WTC11 (cell line): Measurements from ENCODE around the gene IGF2BP3. TPM values are rescaled to one million over a fixed set of nuclear protein-coding genes. Genes with fewer than 3 reads are reported as not detected.
A peak's percentile ranks its signal among the peaks of the same experiment; 100 is the strongest.

Experiments used
- ATAC-seq: fragments of 200-7000 bp; cut with Tn5 transposase; 2 replicates; pipeline ENCODE4 v1.10.0; 2021; ENCODE audit warnings: mild to moderate bottlenecking, moderate library complexity
- CTCF ChIA-PET: fragments of 300-600 bp; sonication (Branson Sonifier 250); formaldehyde crosslinking; loops from one replicate; lab custom pipeline; 2021; ENCODE audit warnings: antibody characterized with exemption; lab: Charles Lee
- POLR2A ChIA-PET: fragments of 350-600 bp; sonication (Branson Sonifier 250); formaldehyde crosslinking; loops from one replicate; lab custom pipeline; 2021; ENCODE audit warnings: antibody characterized with exemption; lab: Charles Lee
- DNase-seq: peaks from one replicate; pipeline ENCODE4 v3.0.0; 2021; ENCODE audit warnings: low spot score
- H3K27ac Mint-ChIP-seq: 2 replicates; pipeline ENCODE4 v1.8.0; 2021; ENCODE audit warnings: mixed read lengths
- H3K27me3 Mint-ChIP-seq: 2 replicates; pipeline ENCODE4 v1.8.0; 2021; ENCODE audit warnings: low read depth, mild to moderate bottlenecking, moderate library complexity, mixed read lengths
- H3K36me3 Mint-ChIP-seq: 2 replicates; pipeline ENCODE4 v1.8.0; 2021; ENCODE audit warnings: mixed read lengths
- H3K4me1 Mint-ChIP-seq: 2 replicates; pipeline ENCODE4 v1.8.0; 2022; ENCODE audit warnings: mixed read lengths
- H3K4me3 Mint-ChIP-seq: 2 replicates; pipeline ENCODE4 v1.8.0; 2021; ENCODE audit warnings: mild to moderate bottlenecking, moderate library complexity, mixed read lengths
- H3K9me3 Mint-ChIP-seq: 2 replicates; pipeline ENCODE4 v1.8.0; 2021; ENCODE audit warnings: mixed read lengths
- CREB1 ChIP-seq: sonication (generic); formaldehyde crosslinking; IDR thresholded peaks from 2 replicates; pipeline ENCODE4 v1.8.0; 2023; ENCODE audit warnings: mild to moderate bottlenecking, missing genetic modification reagents
- ETV6 ChIP-seq: sonication (generic); formaldehyde crosslinking; IDR thresholded peaks from 2 replicates; pipeline ENCODE4 v1.8.1; 2022; ENCODE audit warnings: mild to moderate bottlenecking, missing genetic modification reagents
- GRHL2 ChIP-seq: fragments of 250-450 bp; sonication (Bioruptor Pico); IDR thresholded peaks from 2 replicates; pipeline ENCODE4 v1.8.0; 2022; ENCODE audit warnings: mild to moderate bottlenecking, moderate library complexity; ENCODE audit not compliant: insufficient replicate concordance, severe bottlenecking
- KAT7 ChIP-seq: sonication (generic); formaldehyde crosslinking; IDR thresholded peaks from 2 replicates; pipeline ENCODE4 v1.8.1; 2023; ENCODE audit warnings: missing genetic modification reagents, mild to moderate bottlenecking, borderline replicate concordance
- NR3C1 ChIP-seq: sonication (generic); formaldehyde crosslinking; conservative IDR thresholded peaks from 2 replicates; pipeline ENCODE4 v1.8.1; 2023; ENCODE audit warnings: low read depth, mild to moderate bottlenecking, missing genetic modification reagents
- SMAD4 ChIP-seq: sonication (generic); formaldehyde crosslinking; IDR thresholded peaks from 2 replicates; pipeline ENCODE4 v1.8.0; 2022; ENCODE audit warnings: mild to moderate bottlenecking, missing genetic modification reagents
- SP1 ChIP-seq: sonication (generic); formaldehyde crosslinking; conservative IDR thresholded peaks from 2 replicates; pipeline ENCODE4 v1.8.1; 2022; ENCODE audit warnings: missing genetic modification reagents
- TEAD1 ChIP-seq: sonication (generic); formaldehyde crosslinking; IDR thresholded peaks from 2 replicates; pipeline ENCODE4 v1.8.0; 2022; ENCODE audit warnings: mild to moderate bottlenecking, missing genetic modification reagents
- TEAD4 ChIP-seq: sonication (generic); formaldehyde crosslinking; IDR thresholded peaks from 2 replicates; pipeline ENCODE4 v1.8.0; 2022; ENCODE audit warnings: mild to moderate bottlenecking, missing genetic modification reagents
- ZNF671 ChIP-seq: fragments of 250-450 bp; sonication (Bioruptor Pico); IDR thresholded peaks from 2 replicates; pipeline ENCODE4 v1.8.0; 2021; ENCODE audit warnings: mild to moderate bottlenecking
- total RNA-seq: library from RNA; stranded (reverse); gene quantifications from 3 replicates; pipeline ENCODE4 v1.2.3, GENCODE V29; 2021
- TF ChIP-seq, protein P1 (sequence below): sonication (generic); formaldehyde crosslinking; IDR thresholded peaks from 2 replicates; pipeline ENCODE4 v1.8.1; 2023; ENCODE audit warnings: mild to moderate bottlenecking, missing genetic modification reagents, moderate library complexity
- TF ChIP-seq, protein P2 (sequence below): fragments of 250-450 bp; sonication (Bioruptor Pico); IDR thresholded peaks from 2 replicates; pipeline ENCODE4 v1.9.0; 2021; ENCODE audit warnings: mild to moderate bottlenecking
- TF ChIP-seq, protein P3 (sequence below): sonication (generic); formaldehyde crosslinking; IDR thresholded peaks from 2 replicates; pipeline ENCODE4 v1.8.1; 2023; ENCODE audit warnings: mild to moderate bottlenecking, moderate library complexity, missing genetic modification reagents
- TF ChIP-seq, protein P4 (sequence below): sonication (generic); formaldehyde crosslinking; IDR thresholded peaks from 2 replicates; pipeline ENCODE4 v1.8.0; 2022; ENCODE audit warnings: mild to moderate bottlenecking, missing genetic modification reagents
- TF ChIP-seq, protein P5 (sequence below): sonication (generic); formaldehyde crosslinking; IDR thresholded peaks from 2 replicates; pipeline ENCODE4 v1.8.0; 2023; ENCODE audit warnings: missing genetic modification reagents, mild to moderate bottlenecking, borderline replicate concordance

IGF2BP3 gene
- total RNA-seq, 1 experiment from 2014 or later = 129 TPM

DNA sequence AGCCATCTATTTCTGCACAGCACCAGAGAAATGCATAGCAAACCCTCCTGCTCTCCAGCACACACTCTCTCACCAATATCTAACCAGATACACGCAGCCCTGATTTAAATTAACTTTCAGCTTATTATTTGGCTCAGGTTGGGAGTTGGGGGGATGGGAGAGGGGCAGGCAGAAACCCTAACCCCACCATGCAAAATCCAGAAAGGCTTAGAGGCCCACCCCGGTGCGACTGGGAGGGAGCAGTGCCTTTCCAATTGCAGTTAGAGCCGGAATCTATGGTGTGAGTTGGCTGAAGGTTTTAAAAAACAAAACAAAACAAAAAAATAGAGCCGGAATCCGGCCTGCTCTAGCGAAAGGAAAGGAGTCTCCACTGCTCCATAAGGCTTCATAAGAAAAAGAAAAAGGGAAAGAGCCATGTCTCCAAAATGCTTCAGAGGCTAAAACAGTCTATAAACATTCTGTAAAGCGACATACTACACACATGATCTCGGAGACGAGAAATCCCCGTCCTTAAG is 2.9 kb downstream of the IGF2BP3 start:
- Mint-ChIP-seq H3K36me3 (peaks cover 14% of the 10 kb centered on the region), H3K4me3 (peak overlapping the region; percentile 99)
- TF ChIP-seq, protein P1, sequence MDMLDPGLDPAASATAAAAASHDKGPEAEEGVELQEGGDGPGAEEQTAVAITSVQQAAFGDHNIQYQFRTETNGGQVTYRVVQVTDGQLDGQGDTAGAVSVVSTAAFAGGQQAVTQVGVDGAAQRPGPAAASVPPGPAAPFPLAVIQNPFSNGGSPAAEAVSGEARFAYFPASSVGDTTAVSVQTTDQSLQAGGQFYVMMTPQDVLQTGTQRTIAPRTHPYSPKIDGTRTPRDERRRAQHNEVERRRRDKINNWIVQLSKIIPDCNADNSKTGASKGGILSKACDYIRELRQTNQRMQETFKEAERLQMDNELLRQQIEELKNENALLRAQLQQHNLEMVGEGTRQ = no peak
- no peak for TF ChIP-seq ZNF671 (CRISPR knock-in tag)
- no peak for TF ChIP-seq GRHL2 (CRISPR knock-in tag)
- no peak for TF ChIP-seq NR3C1 (CRISPR knock-in tag)
- TF ChIP-seq, protein P2, sequence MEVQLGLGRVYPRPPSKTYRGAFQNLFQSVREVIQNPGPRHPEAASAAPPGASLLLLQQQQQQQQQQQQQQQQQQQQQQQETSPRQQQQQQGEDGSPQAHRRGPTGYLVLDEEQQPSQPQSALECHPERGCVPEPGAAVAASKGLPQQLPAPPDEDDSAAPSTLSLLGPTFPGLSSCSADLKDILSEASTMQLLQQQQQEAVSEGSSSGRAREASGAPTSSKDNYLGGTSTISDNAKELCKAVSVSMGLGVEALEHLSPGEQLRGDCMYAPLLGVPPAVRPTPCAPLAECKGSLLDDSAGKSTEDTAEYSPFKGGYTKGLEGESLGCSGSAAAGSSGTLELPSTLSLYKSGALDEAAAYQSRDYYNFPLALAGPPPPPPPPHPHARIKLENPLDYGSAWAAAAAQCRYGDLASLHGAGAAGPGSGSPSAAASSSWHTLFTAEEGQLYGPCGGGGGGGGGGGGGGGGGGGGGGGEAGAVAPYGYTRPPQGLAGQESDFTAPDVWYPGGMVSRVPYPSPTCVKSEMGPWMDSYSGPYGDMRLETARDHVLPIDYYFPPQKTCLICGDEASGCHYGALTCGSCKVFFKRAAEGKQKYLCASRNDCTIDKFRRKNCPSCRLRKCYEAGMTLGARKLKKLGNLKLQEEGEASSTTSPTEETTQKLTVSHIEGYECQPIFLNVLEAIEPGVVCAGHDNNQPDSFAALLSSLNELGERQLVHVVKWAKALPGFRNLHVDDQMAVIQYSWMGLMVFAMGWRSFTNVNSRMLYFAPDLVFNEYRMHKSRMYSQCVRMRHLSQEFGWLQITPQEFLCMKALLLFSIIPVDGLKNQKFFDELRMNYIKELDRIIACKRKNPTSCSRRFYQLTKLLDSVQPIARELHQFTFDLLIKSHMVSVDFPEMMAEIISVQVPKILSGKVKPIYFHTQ (CRISPR knock-in tag) = no peak
- TF ChIP-seq, protein P3, sequence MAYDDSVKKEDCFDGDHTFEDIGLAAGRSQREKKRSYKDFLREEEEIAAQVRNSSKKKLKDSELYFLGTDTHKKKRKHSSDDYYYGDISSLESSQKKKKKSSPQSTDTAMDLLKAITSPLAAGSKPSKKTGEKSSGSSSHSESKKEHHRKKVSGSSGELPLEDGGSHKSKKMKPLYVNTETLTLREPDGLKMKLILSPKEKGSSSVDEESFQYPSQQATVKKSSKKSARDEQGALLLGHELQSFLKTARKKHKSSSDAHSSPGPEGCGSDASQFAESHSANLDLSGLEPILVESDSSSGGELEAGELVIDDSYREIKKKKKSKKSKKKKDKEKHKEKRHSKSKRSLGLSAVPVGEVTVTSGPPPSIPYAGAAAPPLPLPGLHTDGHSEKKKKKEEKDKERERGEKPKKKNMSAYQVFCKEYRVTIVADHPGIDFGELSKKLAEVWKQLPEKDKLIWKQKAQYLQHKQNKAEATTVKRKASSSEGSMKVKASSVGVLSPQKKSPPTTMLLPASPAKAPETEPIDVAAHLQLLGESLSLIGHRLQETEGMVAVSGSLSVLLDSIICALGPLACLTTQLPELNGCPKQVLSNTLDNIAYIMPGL (CRISPR knock-in tag) = no peak
- TF ChIP-seq, protein P4, sequence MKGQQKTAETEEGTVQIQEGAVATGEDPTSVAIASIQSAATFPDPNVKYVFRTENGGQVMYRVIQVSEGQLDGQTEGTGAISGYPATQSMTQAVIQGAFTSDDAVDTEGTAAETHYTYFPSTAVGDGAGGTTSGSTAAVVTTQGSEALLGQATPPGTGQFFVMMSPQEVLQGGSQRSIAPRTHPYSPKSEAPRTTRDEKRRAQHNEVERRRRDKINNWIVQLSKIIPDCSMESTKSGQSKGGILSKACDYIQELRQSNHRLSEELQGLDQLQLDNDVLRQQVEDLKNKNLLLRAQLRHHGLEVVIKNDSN = no peak
- TF ChIP-seq TEAD1 (CRISPR knock-in tag) = no peak
- TF ChIP-seq KAT7 = no peak
- TF ChIP-seq ETV6 (CRISPR knock-in tag) = no peak
- TF ChIP-seq CREB1 = no peak
- TF ChIP-seq, protein P5, sequence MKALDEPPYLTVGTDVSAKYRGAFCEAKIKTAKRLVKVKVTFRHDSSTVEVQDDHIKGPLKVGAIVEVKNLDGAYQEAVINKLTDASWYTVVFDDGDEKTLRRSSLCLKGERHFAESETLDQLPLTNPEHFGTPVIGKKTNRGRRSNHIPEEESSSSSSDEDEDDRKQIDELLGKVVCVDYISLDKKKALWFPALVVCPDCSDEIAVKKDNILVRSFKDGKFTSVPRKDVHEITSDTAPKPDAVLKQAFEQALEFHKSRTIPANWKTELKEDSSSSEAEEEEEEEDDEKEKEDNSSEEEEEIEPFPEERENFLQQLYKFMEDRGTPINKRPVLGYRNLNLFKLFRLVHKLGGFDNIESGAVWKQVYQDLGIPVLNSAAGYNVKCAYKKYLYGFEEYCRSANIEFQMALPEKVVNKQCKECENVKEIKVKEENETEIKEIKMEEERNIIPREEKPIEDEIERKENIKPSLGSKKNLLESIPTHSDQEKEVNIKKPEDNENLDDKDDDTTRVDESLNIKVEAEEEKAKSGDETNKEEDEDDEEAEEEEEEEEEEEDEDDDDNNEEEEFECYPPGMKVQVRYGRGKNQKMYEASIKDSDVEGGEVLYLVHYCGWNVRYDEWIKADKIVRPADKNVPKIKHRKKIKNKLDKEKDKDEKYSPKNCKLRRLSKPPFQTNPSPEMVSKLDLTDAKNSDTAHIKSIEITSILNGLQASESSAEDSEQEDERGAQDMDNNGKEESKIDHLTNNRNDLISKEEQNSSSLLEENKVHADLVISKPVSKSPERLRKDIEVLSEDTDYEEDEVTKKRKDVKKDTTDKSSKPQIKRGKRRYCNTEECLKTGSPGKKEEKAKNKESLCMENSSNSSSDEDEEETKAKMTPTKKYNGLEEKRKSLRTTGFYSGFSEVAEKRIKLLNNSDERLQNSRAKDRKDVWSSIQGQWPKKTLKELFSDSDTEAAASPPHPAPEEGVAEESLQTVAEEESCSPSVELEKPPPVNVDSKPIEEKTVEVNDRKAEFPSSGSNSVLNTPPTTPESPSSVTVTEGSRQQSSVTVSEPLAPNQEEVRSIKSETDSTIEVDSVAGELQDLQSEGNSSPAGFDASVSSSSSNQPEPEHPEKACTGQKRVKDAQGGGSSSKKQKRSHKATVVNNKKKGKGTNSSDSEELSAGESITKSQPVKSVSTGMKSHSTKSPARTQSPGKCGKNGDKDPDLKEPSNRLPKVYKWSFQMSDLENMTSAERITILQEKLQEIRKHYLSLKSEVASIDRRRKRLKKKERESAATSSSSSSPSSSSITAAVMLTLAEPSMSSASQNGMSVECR (CRISPR knock-in tag) = no peak
- no peak for TF ChIP-seq SP1 (CRISPR knock-in tag)
- TF ChIP-seq SMAD4 = no peak
- TF ChIP-seq TEAD4 (CRISPR knock-in tag) = no peak

More for the DNA sequence above, 2.9 kb downstream of the IGF2BP3 start:
- H3K27me3 Mint-ChIP-seq = no peaks in the 10 kb centered on the region
- no peaks in the 10 kb centered on the region for H3K9me3 Mint-ChIP-seq
- H3K27ac Mint-ChIP-seq = peak overlapping the region; percentile 97
- CTCF ChIA-PET = interaction anchor here (0.9 to 2.1 kb wide), 4 partner anchors 62 to 194 kb away, joined by 3 to 9 read pairs (median 3); no protein-coding TSS in a partner anchor
- ATAC-seq = no peak
- peaks cover 43% of the 10 kb centered on the region for H3K4me1 Mint-ChIP-seq
- POLR2A ChIA-PET = interaction anchor here (1.5 kb wide), 1 partner anchor 9 kb away, joined by 3 read pairs; no protein-coding TSS in a partner anchor
- no peak for DNase-seq
